Stomach (tissue), 9 donors: ENCODE data around the gene MRPL54. TPM values are rescaled to one million over a fixed set of nuclear protein-coding genes. Genes with fewer than 3 reads are reported as not detected.

Source experiments
- DNase-seq, 2 donors: peaks; one replicate each; pipeline versions ENCODE4 v3.0.0 to v3.0.0-alpha.2; 2013 to 2019
- H3K27ac ChIP-seq, 5 donors: fragments of 200-600 bp in 4 of 5; sonication (generic) in 4 of 5; one replicate each; pipeline ENCODE4 v1.5.1; 2013 to 2019; ENCODE audit warnings: mild to moderate bottlenecking in 1 of 5, moderate library complexity in 1 of 5
- H3K27me3 ChIP-seq, 3 donors: fragments of 200-600 bp; sonication (generic); one replicate each; pipeline ENCODE4 v1.5.1; 2017 to 2019; ENCODE audit warnings: mixed run types in 1 of 3
- H3K36me3 ChIP-seq, 4 donors: fragments of 200-600 bp; sonication (generic); 1 replicate in 3 of 4; 2 replicates in 1 of 4; pipeline ENCODE4 v1.5.1; 2016 to 2019
- H3K4me1 ChIP-seq, 4 donors: fragments of 200-600 bp; sonication (generic); one replicate each; pipeline ENCODE4 v1.5.1; 2016 to 2019
- H3K4me3 ChIP-seq, 4 donors: fragments of 200-600 bp; sonication (generic) in 3 of 4; one replicate each; pipeline ENCODE4 v1.5.1; 2016 to 2019; ENCODE audit warnings: mild to moderate bottlenecking in 1 of 4
- H3K9me3 ChIP-seq, 4 donors: fragments of 200-600 bp; sonication (generic); one replicate each; pipeline ENCODE4 v1.5.1; 2016 to 2019
- CTCF ChIP-seq, 7 experiments: fragments of 450-650 bp in 4 of 7; fragments of 200-600 bp in 3 of 7; sonication (generic) in 3 of 7; IDR thresholded peaks; one replicate each; pipeline ENCODE4 v1.5.1; 2016 to 2019; ENCODE audit warnings: antibody characterized with exemption in 7 of 7, control low read depth in 2 of 7, mild to moderate bottlenecking in 1 of 7
- EP300 ChIP-seq: sonication (generic); formaldehyde crosslinking; IDR thresholded peaks from one replicate; pipeline ENCODE4 v1.6.1; 2017; ENCODE audit warnings: antibody characterized with exemption
- POLR2A ChIP-seq, 4 donors: fragments of 450-650 bp; IDR thresholded peaks; one replicate each; pipeline ENCODE4 v1.6.1; 2016; ENCODE audit warnings: antibody characterized with exemption in 4 of 4, control low read depth in 2 of 4, mild to moderate bottlenecking in 1 of 4, moderate library complexity in 1 of 4
- POLR2AphosphoS5 ChIP-seq, 3 donors: sonication (generic); formaldehyde crosslinking; IDR thresholded peaks; one replicate each; pipeline ENCODE4 v1.6.1; 2016; ENCODE audit warnings: antibody characterized with exemption in 3 of 3
- WGBS, 5 donors: extraction: QIAGEN DNeasy Blood & Tissue Kit in 3 of 5; methylation state at CpG; one replicate each; pipeline versions ENCODE4 v1.1.5 to v1.1.7; 2013 to 2018; 5-methylcytosine and 5-hydroxymethylcytosine counted together
- intact Hi-C: fragments of 100-400 bp; cut with DNase I; formaldehyde crosslinking; loops from one replicate; pipeline ENCODE4 v1.15.1; 2023; ENCODE audit warnings: low total_unique reads
- polyA plus RNA-seq, 3 donors: library from polyadenylated mRNA; stranded (reverse); fragments of 200-250 nt; gene quantifications; one replicate each; pipeline ENCODE4 v1.2.3, GENCODE V29; 2013
- total RNA-seq, 5 donors: library from RNA; depleted of rRNA; stranded (reverse); fragments of >200 nt; gene quantifications; one replicate each; pipeline versions ENCODE4 v1.1.0 to v1.2.3, GENCODE V29; 2014 to 2016
- donor health status: healthy with polysubstance abuse.
- donor health status: Bipolar disorder and iron deficiency.
- donor health status: healthy.

Gene MRPL54
- total and polyA plus RNA-seq, 8 donors = 15.2 to 221 (median 159) TPM

GRCh38 chr19:3771906-3772455 is 9.5 kb downstream of the MRPL54 start, which contains the start of gene RAX2:
RAX2 (minus strand) TSS chr19:3772228; CDS start chr19:3771742, 486 bp downstream.
- H3K9me3 ChIP-seq = no peaks in the 10 kb centered on the region
- intact Hi-C loops = no loop called here
- H3K4me1 ChIP-seq = no peaks in the 10 kb centered on the region
- 37 to 58% (median 42%) methylated on average over 14 to 23 of the region's 23 CpGs for WGBS, 5 donors
- TF ChIP-seq POLR2A (IDR thresholded peaks at IDR 0.05) = no peak
- no peak within 1 kb of the TSS for H3K27ac ChIP-seq
- DNase-seq = no peak
- peaks cover 15 to 34% (median 30%) of the 10 kb centered on the region in 4 donors for H3K36me3 ChIP-seq
- no peak within 1 kb of the TSS for H3K4me3 ChIP-seq
- no peaks in the 10 kb centered on the region for H3K27me3 ChIP-seq

GRCh38 chr19:3773814-3774515 is 11.5 kb downstream of the MRPL54 start:
- H3K4me1 ChIP-seq = no peaks in the 10 kb centered on the region
- no peak overlapping the region for H3K27ac ChIP-seq
- WGBS, 5 donors = 76 to 82% (median 81%) methylated on average over 12 of the region's 12 CpGs
- peaks cover 0 to 12% (median 0%) of the 10 kb centered on the region in 3 donors for H3K27me3 ChIP-seq
- DNase-seq = no peak
- H3K36me3 ChIP-seq = peaks cover 0 to 14% (median 10%) of the 10 kb centered on the region in 4 donors
- H3K4me3 ChIP-seq = no peak overlapping the region
- no peaks in the 10 kb centered on the region for H3K9me3 ChIP-seq
- no peak for TF ChIP-seq POLR2A (IDR thresholded peaks at IDR 0.05)
- TF ChIP-seq CTCF (IDR thresholded peaks at IDR 0.05) = no peak
- no peak for TF ChIP-seq POLR2AphosphoS5 (IDR thresholded peaks at IDR 0.05)
- TF ChIP-seq EP300 = no peak
- intact Hi-C loops = no loop called here

GRCh38 chr19:3774621-3775373 is 12.3 kb downstream of the MRPL54 start:
- intact Hi-C loops = no loop called here
- 60 to 75% (median 64%) methylated on average over 19 to 25 of the region's 25 CpGs for WGBS, 5 donors
- H3K4me1 ChIP-seq = no peaks in the 10 kb centered on the region

GRCh38 chr19:3775374-3775711 is 12.9 kb downstream of the MRPL54 start:
- Histone ChIP-seq H3K36me3 (peaks cover 0 to under 1% (median 0%) of the 10 kb centered on the region in 4 donors), H3K27ac (no peak overlapping the region), H3K9me3 (no peaks in the 10 kb centered on the region), H3K27me3 (peaks cover 0 to 19% (median 0%) of the 10 kb centered on the region in 3 donors), H3K4me1 (no peaks in the 10 kb centered on the region), H3K4me3 (no peak overlapping the region)
- intact Hi-C loops = no loop called here
- DNase-seq = no peak
- no peak for TF ChIP-seq POLR2A (IDR thresholded peaks at IDR 0.05)
- no peak for TF ChIP-seq POLR2AphosphoS5 (IDR thresholded peaks at IDR 0.05)
- TF ChIP-seq EP300 = no peak
- TF ChIP-seq CTCF (IDR thresholded peaks at IDR 0.05) = no peak
- WGBS, 5 donors = 74 to 91% (median 82%) methylated on average over 2 of the region's 2 CpGs

More at GRCh38 chr19:3774621-3775373, 12.3 kb downstream of the MRPL54 start:
- H3K36me3 ChIP-seq = peaks cover 0 to 6% (median 3%) of the 10 kb centered on the region in 4 donors
- H3K9me3 ChIP-seq = no peaks in the 10 kb centered on the region
- H3K27ac ChIP-seq = no peak overlapping the region
- peak in 1 of 2 donors; percentile 6 for DNase-seq
- no peak for TF ChIP-seq CTCF (IDR thresholded peaks at IDR 0.05)
- H3K27me3 ChIP-seq = peaks cover 0 to 19% (median 0%) of the 10 kb centered on the region in 3 donors
- no peak overlapping the region for H3K4me3 ChIP-seq
